HepG2 (cell line): ENCODE results near the gene ACTN4. TPM values are rescaled to one million over a fixed set of nuclear protein-coding genes. Genes with fewer than 3 reads are reported as not detected.
A peak's percentile ranks its signal among the peaks of the same experiment; 100 is the strongest.

Experiments used
- BCL6 ChIP-seq: IDR thresholded peaks from 2 replicates; pipeline ENCODE4 v1.6.1; 2016; ENCODE audit warnings: missing genetic modification reagents, missing compliant biosample characterization
- GABPB1 ChIP-seq: IDR thresholded peaks from 2 replicates; pipeline ENCODE4 v1.6.1; 2016; ENCODE audit warnings: mild to moderate bottlenecking, missing genetic modification reagents, moderate library complexity, missing compliant biosample characterization
- NCOR1 ChIP-seq: fragments of 200-600 bp; sonication (generic); IDR thresholded peaks from 2 replicates; pipeline ENCODE4 v1.7.0; 2017; ENCODE audit warnings: antibody characterized with exemption, low read length, borderline replicate concordance
- POLR2AphosphoS2 ChIP-seq: IDR thresholded peaks from 2 replicates; pipeline ENCODE4 v1.6.1; 2011; ENCODE audit warnings: low read depth, low read length, improper control_type of control experiment
- PRDM4 ChIP-seq: sonication (generic); formaldehyde crosslinking; IDR thresholded peaks from 2 replicates; pipeline ENCODE4 v1.9.0; 2021; ENCODE audit warnings: missing genetic modification reagents, borderline replicate concordance
- RBM22 ChIP-seq: fragments of 200-400 bp; formaldehyde crosslinking; optimal IDR thresholded peaks from 2 replicates; pipeline ENCODE3; 2017; ENCODE audit warnings: mild to moderate bottlenecking, low read length, moderate library complexity
- SALL1 ChIP-seq: sonication (generic); formaldehyde crosslinking; IDR thresholded peaks from 2 replicates; pipeline ENCODE4 v1.8.0; 2022; ENCODE audit warnings: mild to moderate bottlenecking, missing genetic modification reagents
- SALL2 ChIP-seq: sonication (generic); formaldehyde crosslinking; IDR thresholded peaks from 2 replicates; pipeline ENCODE4 v1.8.1; 2023; ENCODE audit warnings: mild to moderate bottlenecking, missing genetic modification reagents, inconsistent platforms
- TBP ChIP-seq: sonication (generic); formaldehyde crosslinking; IDR thresholded peaks from 2 replicates; pipeline ENCODE4 v1.5.0; 2020; ENCODE audit warnings: missing genetic modification reagents
- ZBTB1 ChIP-seq: sonication (generic); formaldehyde crosslinking; IDR thresholded peaks from 2 replicates; pipeline ENCODE4 v1.4.0; 2020; ENCODE audit warnings: missing genetic modification reagents, borderline replicate concordance
- ZBTB46 ChIP-seq: sonication (generic); formaldehyde crosslinking; IDR thresholded peaks from 2 replicates; pipeline ENCODE4 v1.4.0; 2020; ENCODE audit warnings: mild to moderate bottlenecking, missing genetic modification reagents, borderline replicate concordance
- ZNF33B ChIP-seq: sonication (generic); formaldehyde crosslinking; IDR thresholded peaks from 2 replicates; pipeline ENCODE4 v1.5.1; 2020; ENCODE audit warnings: mild to moderate bottlenecking, missing genetic modification reagents
- ZNF484 ChIP-seq: sonication (generic); formaldehyde crosslinking; IDR thresholded peaks from 2 replicates; pipeline ENCODE4 v1.5.1; 2020; ENCODE audit warnings: mild to moderate bottlenecking, low read depth, missing genetic modification reagents, borderline replicate concordance
- ZNF530 ChIP-seq: sonication (generic); formaldehyde crosslinking; IDR thresholded peaks from 2 replicates; pipeline ENCODE4 v1.5.0; 2020; ENCODE audit warnings: low read depth, mild to moderate bottlenecking, missing genetic modification reagents
- ZNF674 ChIP-seq: sonication (generic); formaldehyde crosslinking; IDR thresholded peaks from 2 replicates; pipeline ENCODE4 v1.5.0; 2020; ENCODE audit warnings: low read depth, mild to moderate bottlenecking, missing genetic modification reagents
- ZNF7 ChIP-seq: IDR thresholded peaks from 2 replicates; pipeline ENCODE4 v1.6.1; 2016; ENCODE audit warnings: missing biosample characterization, missing genetic modification reagents
- ZNF772 ChIP-seq: sonication (generic); formaldehyde crosslinking; IDR thresholded peaks from 2 replicates; pipeline ENCODE4 v1.5.0; 2020; ENCODE audit warnings: mild to moderate bottlenecking, missing genetic modification reagents
- ZNF83 ChIP-seq: sonication (generic); formaldehyde crosslinking; IDR thresholded peaks from 2 replicates; pipeline ENCODE4 v1.4.0; 2020; ENCODE audit warnings: missing genetic modification reagents, mild to moderate bottlenecking, borderline replicate concordance
- polyA plus RNA-seq, 8 experiments: library from polyadenylated mRNA; depleted of rRNA in 3 of 8; stranded (reverse) in 7 of 8; unstranded in 1 of 8; fragments of >200 nt; fragmentation: Illumina TruSeq in 4 of 8; extraction: Trizol in 4 of 8; gene quantifications; 2 replicates each; pipeline versions ENCODE4 v1.2.1 to v1.2.3, GENCODE V29; 2011 to 2016; ENCODE audit warnings: low read depth in 4 of 8, missing spikeins in 1 of 8, mixed read lengths in 1 of 8; ENCODE audit not compliant: insufficient read depth in 1 of 8
- total RNA-seq, 5 experiments: library from RNA; depleted of rRNA; stranded (reverse); fragments of >200 nt; fragmentation: Illumina TruSeq; extraction: Trizol; gene quantifications; 2 replicates each; pipeline ENCODE4 v1.2.3, GENCODE V29; 2016; ENCODE audit warnings: low read depth in 1 of 5
- TF ChIP-seq, protein P1 (sequence below): sonication (generic); formaldehyde crosslinking; conservative IDR thresholded peaks from 2 replicates; pipeline ENCODE4 v1.8.0; 2022; ENCODE audit warnings: mild to moderate bottlenecking, moderate library complexity, missing genetic modification reagents
- TF ChIP-seq, protein P2 (sequence below): IDR thresholded peaks from 2 replicates; pipeline ENCODE4 v1.6.1; 2016
- TF ChIP-seq, protein P3 (sequence below), 2 experiments: fragments of 450-650 bp in 1 of 2; sonication (generic) in 1 of 2; formaldehyde crosslinking; IDR thresholded peaks; 2 replicates each; pipeline versions ENCODE4 v1.5.0 to v1.8.0; 2020 to 2022; ENCODE audit warnings: mild to moderate bottlenecking in 1 of 2, missing genetic modification reagents in 1 of 2
- TF ChIP-seq, protein P4 (sequence below): sonication (generic); formaldehyde crosslinking; IDR thresholded peaks from 2 replicates; pipeline ENCODE4 v1.8.1; 2023; ENCODE audit warnings: mild to moderate bottlenecking, missing genetic modification reagents

ACTN4 gene
- total and polyA plus RNA-seq, 2 of the 13 experiments (the other 11 are each of a cell fraction or from before 2014, with no cell fraction given): 171 to 192 TPM

DNA sequence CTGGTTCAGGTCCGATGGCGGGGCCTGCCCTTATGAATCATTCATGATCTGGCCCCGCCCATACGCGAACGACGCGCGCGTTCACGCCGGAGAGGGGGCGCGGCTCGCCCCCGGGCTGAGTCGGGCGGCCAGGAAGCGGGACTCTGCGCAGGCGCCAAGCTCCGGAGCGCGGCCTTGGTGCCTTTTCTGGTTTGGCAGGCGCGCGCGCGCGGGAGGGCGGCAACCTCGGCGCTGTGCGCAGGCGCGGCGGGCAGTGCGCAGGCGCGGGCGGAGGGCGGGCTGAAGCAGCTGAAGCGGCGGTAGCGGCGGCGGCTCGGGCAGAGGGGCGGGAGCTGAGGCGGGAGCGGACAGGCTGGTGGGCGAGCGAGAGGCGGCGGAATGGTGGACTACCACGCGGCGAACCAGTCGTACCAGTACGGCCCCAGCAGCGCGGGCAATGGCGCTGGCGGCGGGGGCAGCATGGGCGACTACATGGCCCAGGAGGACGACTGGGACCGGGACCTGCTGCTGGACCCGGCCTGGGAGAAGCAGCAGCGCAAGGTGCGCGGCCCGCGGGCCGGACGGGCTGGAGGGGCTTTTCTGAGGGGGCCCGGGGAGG is at the start of gene ACTN4 (continued):
- no peak for TF ChIP-seq ZNF484
- TF ChIP-seq, protein P1, sequence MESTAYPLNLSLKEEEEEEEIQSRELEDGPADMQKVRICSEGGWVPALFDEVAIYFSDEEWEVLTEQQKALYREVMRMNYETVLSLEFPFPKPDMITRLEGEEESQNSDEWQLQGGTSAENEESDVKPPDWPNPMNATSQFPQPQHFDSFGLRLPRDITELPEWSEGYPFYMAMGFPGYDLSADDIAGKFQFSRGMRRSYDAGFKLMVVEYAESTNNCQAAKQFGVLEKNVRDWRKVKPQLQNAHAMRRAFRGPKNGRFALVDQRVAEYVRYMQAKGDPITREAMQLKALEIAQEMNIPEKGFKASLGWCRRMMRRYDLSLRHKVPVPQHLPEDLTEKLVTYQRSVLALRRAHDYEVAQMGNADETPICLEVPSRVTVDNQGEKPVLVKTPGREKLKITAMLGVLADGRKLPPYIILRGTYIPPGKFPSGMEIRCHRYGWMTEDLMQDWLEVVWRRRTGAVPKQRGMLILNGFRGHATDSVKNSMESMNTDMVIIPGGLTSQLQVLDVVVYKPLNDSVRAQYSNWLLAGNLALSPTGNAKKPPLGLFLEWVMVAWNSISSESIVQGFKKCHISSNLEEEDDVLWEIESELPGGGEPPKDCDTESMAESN (CRISPR knock-in tag): 0 out of 2 replicates have a peak, but pooled peaks have one; percentile 17
- no peak for TF ChIP-seq POLR2AphosphoS2
- TF ChIP-seq TBP (CRISPR knock-in tag): no peak
- no peak for TF ChIP-seq PRDM4
- TF ChIP-seq ZBTB1 (CRISPR knock-in tag): no peak
- TF ChIP-seq, protein P2, sequence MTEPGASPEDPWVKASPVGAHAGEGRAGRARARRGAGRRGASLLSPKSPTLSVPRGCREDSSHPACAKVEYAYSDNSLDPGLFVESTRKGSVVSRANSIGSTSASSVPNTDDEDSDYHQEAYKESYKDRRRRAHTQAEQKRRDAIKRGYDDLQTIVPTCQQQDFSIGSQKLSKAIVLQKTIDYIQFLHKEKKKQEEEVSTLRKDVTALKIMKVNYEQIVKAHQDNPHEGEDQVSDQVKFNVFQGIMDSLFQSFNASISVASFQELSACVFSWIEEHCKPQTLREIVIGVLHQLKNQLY (CRISPR knock-in tag): no peak
- TF ChIP-seq ZNF83 (CRISPR knock-in tag): no peak
- TF ChIP-seq RBM22: no peak
- peak; percentile 70; the same call in 1 of the 2 replicates for TF ChIP-seq GABPB1 (CRISPR knock-in tag)
- TF ChIP-seq, protein P3, sequence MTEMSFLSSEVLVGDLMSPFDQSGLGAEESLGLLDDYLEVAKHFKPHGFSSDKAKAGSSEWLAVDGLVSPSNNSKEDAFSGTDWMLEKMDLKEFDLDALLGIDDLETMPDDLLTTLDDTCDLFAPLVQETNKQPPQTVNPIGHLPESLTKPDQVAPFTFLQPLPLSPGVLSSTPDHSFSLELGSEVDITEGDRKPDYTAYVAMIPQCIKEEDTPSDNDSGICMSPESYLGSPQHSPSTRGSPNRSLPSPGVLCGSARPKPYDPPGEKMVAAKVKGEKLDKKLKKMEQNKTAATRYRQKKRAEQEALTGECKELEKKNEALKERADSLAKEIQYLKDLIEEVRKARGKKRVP (CRISPR knock-in tag; IDR thresholded peaks at IDR 0.05): no peak
- TF ChIP-seq BCL6 (CRISPR knock-in tag): no peak
- TF ChIP-seq SALL2 (CRISPR knock-in tag): peak; percentile 24; the same call in 1 of the 2 replicates
- TF ChIP-seq SALL1 (CRISPR knock-in tag): peak; percentile 82
- TF ChIP-seq NCOR1: no peak
- TF ChIP-seq, protein P4, sequence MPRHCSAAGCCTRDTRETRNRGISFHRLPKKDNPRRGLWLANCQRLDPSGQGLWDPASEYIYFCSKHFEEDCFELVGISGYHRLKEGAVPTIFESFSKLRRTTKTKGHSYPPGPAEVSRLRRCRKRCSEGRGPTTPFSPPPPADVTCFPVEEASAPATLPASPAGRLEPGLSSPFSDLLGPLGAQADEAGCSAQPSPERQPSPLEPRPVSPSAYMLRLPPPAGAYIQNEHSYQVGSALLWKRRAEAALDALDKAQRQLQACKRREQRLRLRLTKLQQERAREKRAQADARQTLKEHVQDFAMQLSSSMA (CRISPR knock-in tag): 0 out of 2 replicates have a peak, but pooled peaks have one; percentile 51
- TF ChIP-seq ZNF772 (CRISPR knock-in tag): 0 out of 2 replicates have a peak, but pooled peaks have one; percentile 48
- no peak for TF ChIP-seq ZBTB46 (CRISPR knock-in tag)
- no peak for TF ChIP-seq ZNF530
- TF ChIP-seq ZNF674 (CRISPR knock-in tag): 0 out of 2 replicates have a peak, but pooled peaks have one; percentile 42
- TF ChIP-seq ZNF33B: no peak
- no peak for TF ChIP-seq ZNF7 (CRISPR knock-in tag)
